Measurements from ENCODE around the gene GFY. TPM values are rescaled to one million over a fixed set of nuclear protein-coding genes. Genes with fewer than 3 reads are reported as not detected.

GFY gene
- total and polyA plus RNA-seq, 12 donors: not detected

DNA sequence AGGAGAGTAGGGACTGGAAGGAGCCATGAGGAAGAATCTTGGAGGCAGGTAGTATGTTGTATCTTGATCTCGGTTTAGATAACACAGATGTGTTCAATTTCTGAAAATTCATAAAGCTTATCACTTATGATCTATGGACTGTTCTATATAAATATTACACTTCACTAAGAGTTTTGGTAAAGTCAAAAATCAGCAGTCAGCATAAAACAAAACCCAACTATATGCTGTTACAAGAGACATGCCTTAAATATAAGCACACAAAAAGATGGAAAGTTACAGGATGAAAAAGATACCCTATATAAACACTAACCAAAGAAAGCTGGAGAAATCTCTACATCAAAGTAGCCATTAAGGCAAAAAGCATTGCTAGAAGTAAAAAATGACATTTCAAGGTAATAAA is 41.6 kb upstream of the GFY start:
- Histone ChIP-seq H3K36me3 (replicated peaks in 1 of 2) (no peaks in the 10 kb centered on the region), H3K27me3 (no peaks in the 10 kb centered on the region), H3K9me3 (replicated peaks in 1 of 3) (peaks cover 0 to 4% (median 0%) of the 10 kb centered on the region in 3 donors), H3K4me1 (replicated peaks in 1 of 2) (no peaks in the 10 kb centered on the region), H3K4me3 (no peak overlapping the region), H3K27ac (no peak overlapping the region)
- DNase-seq: no peak
- 0 to 83% (median 45%) methylated on average over 1 of the region's 1 CpG for WGBS, 4 donors
- no peak for TF ChIP-seq POLR2A (IDR thresholded peaks at IDR 0.05)
- TF ChIP-seq, protein P1, sequence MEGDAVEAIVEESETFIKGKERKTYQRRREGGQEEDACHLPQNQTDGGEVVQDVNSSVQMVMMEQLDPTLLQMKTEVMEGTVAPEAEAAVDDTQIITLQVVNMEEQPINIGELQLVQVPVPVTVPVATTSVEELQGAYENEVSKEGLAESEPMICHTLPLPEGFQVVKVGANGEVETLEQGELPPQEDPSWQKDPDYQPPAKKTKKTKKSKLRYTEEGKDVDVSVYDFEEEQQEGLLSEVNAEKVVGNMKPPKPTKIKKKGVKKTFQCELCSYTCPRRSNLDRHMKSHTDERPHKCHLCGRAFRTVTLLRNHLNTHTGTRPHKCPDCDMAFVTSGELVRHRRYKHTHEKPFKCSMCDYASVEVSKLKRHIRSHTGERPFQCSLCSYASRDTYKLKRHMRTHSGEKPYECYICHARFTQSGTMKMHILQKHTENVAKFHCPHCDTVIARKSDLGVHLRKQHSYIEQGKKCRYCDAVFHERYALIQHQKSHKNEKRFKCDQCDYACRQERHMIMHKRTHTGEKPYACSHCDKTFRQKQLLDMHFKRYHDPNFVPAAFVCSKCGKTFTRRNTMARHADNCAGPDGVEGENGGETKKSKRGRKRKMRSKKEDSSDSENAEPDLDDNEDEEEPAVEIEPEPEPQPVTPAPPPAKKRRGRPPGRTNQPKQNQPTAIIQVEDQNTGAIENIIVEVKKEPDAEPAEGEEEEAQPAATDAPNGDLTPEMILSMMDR (IDR thresholded peaks at IDR 0.05): no peak
- intact Hi-C loops (cut with DNase I): no loop called here

DNA sequence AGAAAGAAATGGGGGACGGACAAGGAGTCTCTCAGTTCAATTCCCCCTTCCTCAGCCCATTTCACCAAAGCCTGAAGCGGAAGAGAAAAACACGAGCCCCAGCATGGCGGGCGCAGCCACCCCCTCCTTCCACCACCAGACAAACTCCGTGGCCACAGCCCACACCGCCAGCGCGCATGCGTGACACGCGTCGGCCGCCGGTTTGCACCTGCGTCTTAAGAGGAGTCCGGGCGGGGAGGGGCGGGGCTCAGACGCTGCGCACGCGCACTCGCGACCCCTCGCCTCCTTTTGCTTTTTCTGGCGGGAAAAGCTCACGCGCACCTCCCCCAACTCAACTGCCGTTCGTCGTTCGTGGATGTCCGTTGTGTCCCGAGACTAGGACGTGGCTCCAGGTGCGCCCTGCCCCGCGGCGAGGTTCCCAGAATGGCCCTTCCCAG is 37.2 kb upstream of the GFY start, which contains the start of gene KASH5:
Gene KASH5 (plus strand): TSS at position 314 of the 437 bp plus-strand sequence. CDS start 2,635 bp downstream, outside the sequence.
- H3K36me3 ChIP-seq (replicated peaks in 1 of 2): no peaks in the 10 kb centered on the region
- no peak within 1 kb of the TSS for H3K27ac ChIP-seq
- intact Hi-C loops (cut with DNase I): no loop called here
- H3K27me3 ChIP-seq: no peaks in the 10 kb centered on the region
- TF ChIP-seq, protein P1 (IDR thresholded peaks at IDR 0.05): no peak
- H3K4me1 ChIP-seq (replicated peaks in 1 of 2): no peaks in the 10 kb centered on the region
- 23 to 78% (median 39%) methylated on average over 13 to 40 of the region's 40 CpGs for WGBS, 4 donors
- DNase-seq: peak; percentile 68 to 91 (median 82)
- no peaks in the 10 kb centered on the region for H3K9me3 ChIP-seq (replicated peaks in 1 of 3)
- no peak within 1 kb of the TSS for H3K4me3 ChIP-seq

DNA sequence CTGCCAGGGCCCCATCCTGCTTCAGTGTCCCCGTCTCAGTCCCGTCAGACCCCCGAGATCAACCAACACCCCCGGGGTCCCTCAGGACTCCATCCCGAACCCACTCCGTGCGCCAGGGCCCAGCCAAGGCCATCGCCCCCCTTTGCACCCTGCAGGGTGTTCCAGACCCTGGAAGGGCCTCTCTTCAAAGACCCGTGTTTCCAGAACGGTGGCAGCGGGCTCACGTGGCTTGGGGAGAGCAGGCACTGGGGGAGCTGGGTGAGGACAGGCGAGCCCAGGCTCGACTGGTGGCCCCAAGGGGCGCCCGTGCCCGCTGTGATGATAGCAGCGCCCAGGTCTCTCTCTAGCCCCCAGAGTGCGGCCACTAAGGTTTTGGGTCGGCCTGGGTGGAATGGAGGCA is 35.8 kb upstream of the GFY start:
- no peak for TF ChIP-seq POLR2A (IDR thresholded peaks at IDR 0.05)
- TF ChIP-seq, protein P1 (IDR thresholded peaks at IDR 0.05): no peak
- Histone ChIP-seq H3K9me3 (replicated peaks in 1 of 3) (no peaks in the 10 kb centered on the region), H3K4me1 (replicated peaks in 1 of 2) (no peaks in the 10 kb centered on the region), H3K4me3 (no peak overlapping the region), H3K36me3 (replicated peaks in 1 of 2) (no peaks in the 10 kb centered on the region), H3K27me3 (no peaks in the 10 kb centered on the region), H3K27ac (no peak overlapping the region)
- intact Hi-C loops (cut with DNase I): no loop called here
- DNase-seq: no peak
- WGBS, 4 donors: 82 to 90% (median 82%) methylated on average over 15 to 20 of the region's 20 CpGs; no CpG with 5 or more reads in 1 of the 4 donors

DNA sequence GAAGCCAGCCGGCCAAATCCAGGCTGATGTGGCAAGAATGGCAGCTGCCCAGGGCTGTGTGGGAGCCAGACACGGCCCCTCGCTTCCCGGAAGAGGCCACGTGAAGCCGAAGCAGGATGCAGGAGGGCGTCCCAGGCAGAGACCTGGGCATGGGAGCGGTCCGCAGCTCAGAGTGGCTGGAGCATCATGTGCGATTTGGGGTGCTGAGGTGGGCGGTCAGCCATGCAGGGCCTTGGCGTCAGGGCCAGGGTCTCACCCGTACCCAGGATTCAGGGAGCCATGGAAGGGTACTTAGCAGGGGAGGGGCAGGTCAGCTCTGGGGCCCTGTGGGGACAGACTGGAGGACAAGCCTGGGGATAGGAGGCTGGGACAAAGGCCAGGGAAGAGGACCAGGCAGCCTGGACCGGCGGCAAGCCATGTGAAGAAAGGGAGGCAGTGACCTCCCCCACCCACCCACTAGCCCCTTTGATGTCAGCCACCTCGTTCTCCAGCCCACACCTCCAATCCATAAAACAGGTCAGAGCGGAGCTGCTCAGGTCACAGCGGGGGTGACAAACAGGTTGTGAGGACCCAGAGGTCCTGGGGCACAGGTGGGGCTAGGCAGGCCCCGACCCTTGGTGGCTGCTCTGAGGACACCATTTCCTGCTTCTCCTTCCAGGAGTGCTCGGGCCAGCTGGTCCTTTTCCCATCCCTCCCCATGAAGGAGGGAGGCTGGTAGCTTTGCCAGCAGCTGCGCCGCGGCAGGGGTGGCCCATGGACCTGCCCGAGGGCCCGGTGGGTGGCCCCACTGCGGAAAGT is 34.9 kb upstream of the GFY start:
- intact Hi-C loops (cut with DNase I): loop anchor here in 1 of 2 donors (5.0 kb wide), 1 partner anchor 57 kb away; no protein-coding TSS in a partner anchor
- peaks cover 2% of the 10 kb centered on the region for H3K27me3 ChIP-seq
- H3K9me3 ChIP-seq (replicated peaks in 1 of 3): no peaks in the 10 kb centered on the region
- H3K4me3 ChIP-seq: no peak overlapping the region
- no peak for DNase-seq
- no peak for TF ChIP-seq POLR2A (IDR thresholded peaks at IDR 0.05)
- TF ChIP-seq, protein P1 (IDR thresholded peaks at IDR 0.05): no peak
- H3K27ac ChIP-seq: no peak overlapping the region
- WGBS, 4 donors: 58 to 72% (median 66%) methylated on average over 19 to 26 of the region's 26 CpGs
- no peaks in the 10 kb centered on the region for H3K4me1 ChIP-seq (replicated peaks in 1 of 2)
- H3K36me3 ChIP-seq (replicated peaks in 1 of 2): no peaks in the 10 kb centered on the region

Measured in adrenal gland (tissue), 12 donors.